Subcutaneous abdominal adipose tissue (tissue), 5 donors: ENCODE results near the gene USP21.
"Not testable (repeated sequence)": the region's sequence is repeated elsewhere in the genome, so short reads cannot be mapped to it uniquely, and the experiment has no call there.

ENCODE experiments used
- H3K27ac ChIP-seq: one replicate; pipeline ENCODE4 v1.7.0; 2013; ENCODE audit warnings: low read depth, mild to moderate bottlenecking, inconsistent platforms, low read length, moderate library complexity
- H3K27me3 ChIP-seq, 5 donors: one replicate each; pipeline ENCODE4 v1.7.0; 2013; ENCODE audit warnings: low read length in 5 of 5, inconsistent platforms in 1 of 5; ENCODE audit not compliant: control insufficient read depth in 5 of 5, insufficient read depth in 4 of 5
- H3K36me3 ChIP-seq, 5 donors: one replicate each; pipeline ENCODE4 v1.7.0; 2013; ENCODE audit warnings: low read length in 5 of 5; ENCODE audit not compliant: control insufficient read depth in 5 of 5, insufficient read depth in 5 of 5
- H3K4me1 ChIP-seq, 5 donors: one replicate each; pipeline ENCODE4 v1.7.0; 2013; ENCODE audit warnings: low read length in 5 of 5, mild to moderate bottlenecking in 3 of 5, moderate library complexity in 1 of 5; ENCODE audit not compliant: control insufficient read depth in 5 of 5, insufficient read depth in 5 of 5
- H3K4me3 ChIP-seq, 5 donors: one replicate each; pipeline ENCODE4 v1.7.0; 2013; ENCODE audit warnings: low read length in 5 of 5, low read depth in 1 of 5
- H3K9ac ChIP-seq, 5 donors: one replicate each; pipeline ENCODE4 v1.7.0; 2013; ENCODE audit warnings: low read length in 5 of 5, mild to moderate bottlenecking in 4 of 5, moderate library complexity in 3 of 5
- H3K9me3 ChIP-seq, 5 donors: one replicate each; pipeline ENCODE4 v1.7.0; 2013; ENCODE audit warnings: low read length in 5 of 5; ENCODE audit not compliant: control insufficient read depth in 5 of 5
- donor health status: healthy.
- donor health status: healthy.
- donor health status: healthy.
- donor health status: healthy.
- donor health status: healthy.

USP21 gene, protein sequence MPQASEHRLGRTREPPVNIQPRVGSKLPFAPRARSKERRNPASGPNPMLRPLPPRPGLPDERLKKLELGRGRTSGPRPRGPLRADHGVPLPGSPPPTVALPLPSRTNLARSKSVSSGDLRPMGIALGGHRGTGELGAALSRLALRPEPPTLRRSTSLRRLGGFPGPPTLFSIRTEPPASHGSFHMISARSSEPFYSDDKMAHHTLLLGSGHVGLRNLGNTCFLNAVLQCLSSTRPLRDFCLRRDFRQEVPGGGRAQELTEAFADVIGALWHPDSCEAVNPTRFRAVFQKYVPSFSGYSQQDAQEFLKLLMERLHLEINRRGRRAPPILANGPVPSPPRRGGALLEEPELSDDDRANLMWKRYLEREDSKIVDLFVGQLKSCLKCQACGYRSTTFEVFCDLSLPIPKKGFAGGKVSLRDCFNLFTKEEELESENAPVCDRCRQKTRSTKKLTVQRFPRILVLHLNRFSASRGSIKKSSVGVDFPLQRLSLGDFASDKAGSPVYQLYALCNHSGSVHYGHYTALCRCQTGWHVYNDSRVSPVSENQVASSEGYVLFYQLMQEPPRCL

DNA sequence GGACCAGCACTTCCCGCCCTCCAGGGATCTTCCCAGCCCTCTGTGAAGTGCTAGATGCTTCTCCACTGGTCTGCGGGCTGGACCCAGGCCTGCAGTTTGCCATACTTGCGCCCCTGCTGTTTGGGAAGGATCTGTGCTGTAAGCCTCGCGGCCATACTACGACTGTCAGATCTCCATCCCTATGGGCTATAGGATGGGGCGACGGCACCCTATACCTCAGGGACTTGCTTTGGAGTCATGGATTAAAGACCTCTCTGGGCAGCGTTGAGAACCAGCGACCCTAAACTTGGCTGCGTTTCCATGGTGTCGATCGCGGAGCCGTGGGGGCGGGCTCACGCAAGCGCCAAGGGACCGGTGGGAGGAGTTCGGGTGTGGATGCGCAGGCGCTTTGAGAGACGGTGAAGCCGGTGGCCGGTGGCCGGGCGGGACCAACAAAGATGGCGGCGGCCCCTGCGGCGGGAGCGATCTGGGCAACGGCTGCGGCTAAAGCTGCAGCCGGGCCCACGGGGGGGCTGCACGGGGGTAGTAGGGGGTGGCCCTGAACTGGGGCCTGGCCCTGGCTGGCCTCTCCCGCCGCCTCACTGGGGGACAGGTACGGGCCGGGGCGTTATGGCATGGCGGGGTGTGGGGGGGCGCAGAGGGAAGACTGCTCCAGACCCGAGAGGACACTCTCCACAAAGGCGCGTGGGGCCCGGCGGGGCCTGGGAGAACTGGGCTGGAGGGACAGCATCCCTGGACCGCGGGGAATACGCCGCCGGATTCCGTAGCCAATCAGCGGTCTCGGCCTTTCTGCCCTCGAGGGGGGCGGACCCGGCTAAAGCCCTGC is at the start of gene USP21:
TSS of gene USP21 (plus strand) at position 414 of the 826 bp plus-strand sequence. CDS start 1,141 bp downstream, outside the sequence.
- H3K27me3 ChIP-seq = no peaks in the 10 kb centered on the region
- H3K9ac ChIP-seq = peak within 1 kb of the TSS; percentile 52 to 82 (median 78)
- H3K36me3 ChIP-seq = peaks cover 6 to 51% (median 38%) of the 10 kb centered on the region in 5 donors
- H3K4me1 ChIP-seq = peaks cover 5 to 46% (median 33%) of the 10 kb centered on the region in 5 donors
- peak within 1 kb of the TSS; percentile 76 to 93 (median 87) for H3K4me3 ChIP-seq
- no peaks in the 10 kb centered on the region for H3K9me3 ChIP-seq
- peak within 1 kb of the TSS; percentile 79 for H3K27ac ChIP-seq

DNA sequence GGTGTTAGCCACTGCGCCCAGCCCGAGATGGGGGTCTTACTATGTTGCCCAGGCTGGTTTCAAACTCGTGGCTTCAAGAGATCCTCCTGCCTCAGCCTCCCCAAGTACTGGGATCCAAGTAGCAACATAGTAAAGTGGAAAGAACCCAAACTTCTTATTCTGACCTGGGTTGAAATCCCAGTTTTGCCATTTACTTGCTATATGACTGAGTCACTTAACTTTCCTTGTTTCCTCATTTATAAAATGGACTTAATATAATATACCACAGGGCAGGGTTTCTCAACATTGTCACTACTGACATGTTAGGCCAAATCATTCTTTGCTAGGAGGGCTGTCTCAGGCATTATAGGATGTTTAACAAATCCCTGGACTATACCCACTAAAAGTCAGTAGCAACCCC is 48.2 kb upstream of the USP21 start:
- Histone ChIP-seq H3K4me3 (no peak overlapping the region), H3K9me3 (no peaks in the 10 kb centered on the region), H3K4me1 (peaks cover 0 to 26% (median 16%) of the 10 kb centered on the region in 5 donors), H3K27ac (peak overlapping the region; percentile 3), H3K27me3 (no peaks in the 10 kb centered on the region), H3K9ac (no peak overlapping the region), H3K36me3 (peaks cover 0 to 16% (median 6%) of the 10 kb centered on the region in 5 donors)

DNA sequence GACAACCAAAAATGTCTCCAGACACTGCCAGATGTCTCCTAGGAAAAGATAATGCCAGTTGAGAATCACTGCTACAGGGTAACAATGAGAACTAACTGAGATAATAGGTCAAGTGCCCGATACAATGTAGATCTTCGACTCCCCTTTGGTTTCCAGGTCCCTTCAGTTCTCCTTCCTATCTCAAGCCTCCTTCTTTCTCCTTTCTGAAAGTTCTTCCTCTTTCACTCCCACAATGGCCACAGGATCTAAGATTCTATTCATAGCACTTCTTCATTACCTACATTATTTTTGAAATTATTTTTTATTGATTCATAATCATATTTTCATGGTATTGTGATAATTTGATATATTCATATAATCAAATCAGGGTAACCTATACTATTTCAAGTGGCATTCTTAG is 47.8 kb upstream of the USP21 start:
- H3K27ac ChIP-seq = peak overlapping the region; percentile 3
- peaks cover 0 to 30% (median 20%) of the 10 kb centered on the region in 5 donors for H3K4me1 ChIP-seq

DNA sequence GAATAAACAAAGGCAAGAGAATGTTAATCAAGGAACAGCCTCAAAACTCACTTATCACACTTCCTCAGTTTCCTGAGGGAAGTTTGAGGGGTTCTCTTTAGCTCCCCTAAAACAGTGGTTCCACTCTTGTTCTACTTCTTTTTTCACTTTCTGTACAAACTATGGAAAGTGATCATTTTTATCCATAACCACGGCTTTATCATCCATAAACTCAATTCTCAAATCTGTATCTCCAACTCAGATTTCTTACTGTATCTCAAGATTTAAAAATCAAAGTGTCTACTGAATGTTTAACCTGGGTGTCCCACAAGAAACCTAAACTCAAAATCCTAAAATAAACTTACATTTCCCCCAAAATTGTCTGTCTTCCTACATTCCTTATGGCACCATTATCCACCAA is 45.4 kb upstream of the USP21 start:
- Histone ChIP-seq H3K4me1 (peaks cover 4 to 49% (median 35%) of the 10 kb centered on the region in 5 donors), H3K27ac (peak overlapping the region; percentile 17), H3K9ac (peak overlapping the region in 1 of 5 donors; percentile 6), H3K9me3 (no peaks in the 10 kb centered on the region), H3K4me3 (no peak overlapping the region), H3K36me3 (peaks cover 0 to 15% (median 6%) of the 10 kb centered on the region in 5 donors), H3K27me3 (no peaks in the 10 kb centered on the region)

More for the DNA sequence above, 47.8 kb upstream of the USP21 start:
- peaks cover 0 to 16% (median 6%) of the 10 kb centered on the region in 5 donors for H3K36me3 ChIP-seq
- H3K9ac ChIP-seq = no peak overlapping the region
- H3K4me3 ChIP-seq = no peak overlapping the region
- H3K27me3 ChIP-seq = no peaks in the 10 kb centered on the region
- no peaks in the 10 kb centered on the region for H3K9me3 ChIP-seq

DNA sequence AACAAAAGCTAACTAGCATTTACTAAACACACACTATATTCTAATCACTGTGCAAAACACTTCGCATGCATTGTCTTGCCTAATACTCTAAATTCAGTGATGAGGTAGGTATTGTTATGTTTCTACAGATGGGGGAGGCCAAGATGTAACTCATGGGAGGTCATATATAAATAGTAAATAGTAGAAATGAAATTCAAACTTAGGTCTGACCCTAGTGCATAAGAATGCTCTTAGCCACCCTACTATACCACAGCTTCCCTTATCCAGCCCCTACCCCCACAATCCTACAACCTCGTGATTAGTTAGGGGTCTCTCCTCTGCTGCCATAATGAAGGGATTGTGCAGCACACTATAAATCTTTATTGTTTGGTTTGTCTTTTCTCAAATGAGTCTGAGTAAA is 44.7 kb upstream of the USP21 start:
- Histone ChIP-seq H3K4me3 (no peak overlapping the region), H3K27me3 (no peaks in the 10 kb centered on the region), H3K36me3 (peaks cover 0 to 11% (median 4%) of the 10 kb centered on the region in 5 donors), H3K9me3 (no peaks in the 10 kb centered on the region), H3K9ac (no peak overlapping the region), H3K27ac (peak overlapping the region; percentile 17), H3K4me1 (peaks cover 10 to 56% (median 42%) of the 10 kb centered on the region in 5 donors)

DNA sequence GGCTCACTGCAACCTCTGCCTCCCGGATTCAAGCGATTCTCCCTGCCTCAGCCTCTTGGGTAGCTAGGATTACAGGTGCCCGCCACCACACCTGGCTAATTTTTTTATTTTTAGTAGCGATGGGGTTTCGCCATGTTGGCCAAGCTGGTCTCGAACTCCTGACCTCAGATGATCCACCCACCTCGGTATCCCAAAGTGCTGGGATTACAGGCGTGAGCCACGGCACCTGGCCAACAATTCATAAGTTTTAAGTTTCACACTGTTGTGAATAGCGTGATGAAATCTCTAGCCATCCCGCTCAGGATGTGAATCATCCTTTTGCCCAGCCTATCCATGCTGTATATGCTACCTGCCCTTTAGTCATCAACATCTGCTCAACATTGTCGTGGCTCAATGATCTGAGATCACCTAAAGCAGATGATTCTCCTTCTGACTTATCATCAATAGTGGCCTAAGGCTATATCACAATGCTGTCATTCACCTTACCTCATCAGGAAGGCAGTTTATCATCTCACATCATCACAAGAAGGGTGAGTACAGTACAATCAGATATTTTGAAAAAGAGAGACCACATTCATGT is 44.1 kb upstream of the USP21 start:
- H3K27me3 ChIP-seq = no peaks in the 10 kb centered on the region
- no peaks in the 10 kb centered on the region for H3K9me3 ChIP-seq
- peaks cover 0 to 11% (median 5%) of the 10 kb centered on the region in 5 donors for H3K36me3 ChIP-seq
- no peak overlapping the region for H3K27ac ChIP-seq
- no peak overlapping the region for H3K4me3 ChIP-seq
- H3K9ac ChIP-seq = peak overlapping the region in 1 of 5 donors; percentile 48
- H3K4me1 ChIP-seq = peaks cover 12 to 62% (median 48%) of the 10 kb centered on the region in 5 donors

DNA sequence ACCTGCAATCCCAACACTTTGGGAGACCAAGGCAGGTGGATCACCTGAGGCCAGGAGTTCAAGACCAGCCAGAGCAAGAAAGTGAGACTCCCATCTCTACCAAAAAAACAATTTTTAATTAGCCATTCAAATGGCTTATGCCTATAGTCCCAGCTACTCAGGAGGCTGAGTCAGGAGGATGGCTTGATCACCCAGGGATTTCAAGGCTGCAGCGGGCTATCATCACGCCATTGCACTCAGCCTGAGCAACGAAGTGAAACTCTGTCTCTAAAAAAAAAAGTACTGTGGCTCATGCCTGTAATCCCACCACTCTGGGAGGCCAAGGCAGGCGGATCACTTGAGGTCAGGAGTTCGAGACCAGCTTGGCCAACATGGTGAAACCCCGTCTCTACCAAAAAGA is 43.3 kb upstream of the USP21 start:
- Histone ChIP-seq H3K36me3 (peaks cover 3 to 18% (median 12%) of the 10 kb centered on the region in 5 donors), H3K4me3 (peak overlapping the region in 1 of 5 donors; percentile 100), H3K4me1 (peaks cover 12 to 69% (median 55%) of the 10 kb centered on the region in 5 donors)
- H3K9me3 ChIP-seq, H3K27me3 ChIP-seq, H3K27ac ChIP-seq, H3K9ac ChIP-seq: not testable (repeated sequence)

DNA sequence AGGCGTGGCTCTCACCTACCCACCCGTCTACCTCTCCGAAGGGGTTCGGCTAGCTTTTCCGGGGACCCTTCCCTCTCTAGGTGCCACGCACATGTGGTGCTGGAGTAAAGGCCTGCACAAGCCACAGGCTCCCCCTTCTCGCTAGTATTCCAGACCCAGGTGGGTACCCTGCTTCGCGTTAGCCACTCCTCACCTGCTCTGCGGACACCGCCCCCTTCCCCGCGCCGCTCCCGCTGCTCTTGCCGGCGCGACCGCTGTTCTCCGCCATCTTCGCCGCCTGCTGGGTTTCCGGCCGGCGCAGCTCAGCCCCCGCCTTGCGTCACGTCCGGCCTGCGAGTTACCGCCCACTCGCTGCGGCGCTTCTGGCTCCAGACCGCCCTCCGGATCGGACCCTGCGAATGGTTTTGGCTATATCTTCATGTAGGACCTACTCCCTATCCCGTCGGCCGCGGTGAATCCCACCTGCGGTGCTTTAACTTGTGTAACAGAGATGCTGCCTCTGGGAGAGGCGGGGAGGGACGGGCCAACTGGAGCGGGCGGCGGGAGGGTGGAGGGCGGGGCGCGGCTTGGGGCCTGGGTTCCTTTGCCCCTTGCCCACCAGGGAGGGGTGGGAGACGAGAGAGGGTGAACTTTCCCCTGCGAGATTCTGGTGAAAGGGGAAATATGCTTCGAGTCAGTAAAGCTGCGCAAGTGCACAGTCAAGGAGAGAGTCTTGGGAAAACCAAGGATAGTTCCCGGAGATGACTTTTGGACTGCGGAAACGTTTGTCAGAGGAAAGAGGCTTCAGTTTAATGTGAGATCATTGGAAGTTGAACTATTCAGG is 41.3 kb upstream of the USP21 start, which contains the start of the genes NIT1 and PFDN2:
TSS of gene NIT1 (plus strand) at position 347 of the 823 bp plus-strand sequence. CDS start at position 419, 72 bp downstream.
TSS of gene PFDN2 (minus strand) at position 279 of the 823 bp plus-strand sequence. CDS start at position 268, 11 bp downstream.
- Histone ChIP-seq H3K27ac (peak within 1 kb of the TSS; percentile 99), H3K9me3 (no peaks in the 10 kb centered on the region), H3K9ac (peak within 1 kb of the TSS; percentile 99 to 100 (median 100)), H3K4me1 (peaks cover 12 to 69% (median 56%) of the 10 kb centered on the region in 5 donors), H3K36me3 (peaks cover 12 to 38% (median 31%) of the 10 kb centered on the region in 5 donors), H3K4me3 (peak within 1 kb of the TSS; percentile 100), H3K27me3 (no peaks in the 10 kb centered on the region)
